CD1c-positive myeloid dendritic cell (primary cell): ENCODE data around the gene TRIP13.

ENCODE experiments used
- DNase-seq: peaks from one replicate; pipeline ENCODE4 v3.0.0-alpha.2; 2016; ENCODE audit errors: extremely low spot score

Gene TRIP13

DNA sequence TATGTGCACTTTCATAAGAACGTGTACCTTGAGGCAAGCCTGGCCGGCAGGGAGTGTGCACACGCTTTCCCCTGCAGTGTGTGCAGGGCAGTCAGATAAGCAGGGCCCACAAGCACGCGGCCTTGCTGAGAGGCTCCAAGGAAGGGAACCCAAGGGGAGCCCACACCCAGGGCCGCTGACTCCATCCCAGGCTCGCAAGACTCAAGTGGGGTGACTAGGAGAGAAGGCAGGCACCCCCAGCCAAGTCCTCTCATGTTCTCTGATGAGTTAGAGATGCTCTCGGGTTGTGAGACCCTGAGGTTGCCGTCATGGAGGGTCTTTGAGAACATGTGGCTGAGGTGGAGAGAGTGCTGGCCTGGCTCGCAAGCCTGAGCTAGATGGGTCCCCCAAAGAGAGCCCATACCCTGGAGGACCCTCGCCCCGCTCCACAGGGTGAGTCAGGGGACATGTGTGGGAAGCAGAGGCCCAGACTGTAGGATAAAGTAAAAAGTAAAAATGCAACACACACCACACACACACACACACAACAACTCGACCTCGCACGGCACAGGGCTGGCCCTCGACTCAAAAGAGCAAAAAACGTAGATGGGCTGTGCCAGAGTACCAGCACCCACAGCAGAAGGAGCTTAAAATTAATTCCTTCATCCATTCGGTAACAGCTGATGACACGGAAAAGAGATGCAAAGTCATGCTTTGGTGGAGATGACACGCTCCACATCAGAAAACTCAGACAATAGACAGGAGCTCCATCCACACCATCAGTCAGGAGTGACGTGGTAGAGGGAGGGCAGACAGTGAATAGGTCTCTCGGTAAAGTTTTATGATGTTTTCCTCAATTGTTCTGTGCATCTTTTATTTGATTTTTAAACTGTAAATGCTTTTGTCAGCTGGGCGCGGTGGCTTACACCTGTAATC is 61.1 kb downstream of the TRIP13 start:
- DNase-seq: no peak

GRCh38 chr5:955886-956761 is 63.4 kb downstream of the TRIP13 start:
- no peak for DNase-seq

GRCh38 chr5:956941-957747 is 64.5 kb downstream of the TRIP13 start:
- DNase-seq: no peak

- no peak for DNase-seq
Observed at GRCh38 chr5:957748-958485, 65.2 kb downstream of the TRIP13 start.

- DNase-seq: no peak
Observed at GRCh38 chr5:958701-959571, 66.3 kb downstream of the TRIP13 start.

- no peak for DNase-seq
Observed at GRCh38 chr5:959581-960531, 67.2 kb downstream of the TRIP13 start.

- no peak for DNase-seq
Observed at GRCh38 chr5:960551-960950, 67.9 kb downstream of the TRIP13 start.

GRCh38 chr5:961002-961710 is 68.5 kb downstream of the TRIP13 start:
- no peak for DNase-seq

DNA sequence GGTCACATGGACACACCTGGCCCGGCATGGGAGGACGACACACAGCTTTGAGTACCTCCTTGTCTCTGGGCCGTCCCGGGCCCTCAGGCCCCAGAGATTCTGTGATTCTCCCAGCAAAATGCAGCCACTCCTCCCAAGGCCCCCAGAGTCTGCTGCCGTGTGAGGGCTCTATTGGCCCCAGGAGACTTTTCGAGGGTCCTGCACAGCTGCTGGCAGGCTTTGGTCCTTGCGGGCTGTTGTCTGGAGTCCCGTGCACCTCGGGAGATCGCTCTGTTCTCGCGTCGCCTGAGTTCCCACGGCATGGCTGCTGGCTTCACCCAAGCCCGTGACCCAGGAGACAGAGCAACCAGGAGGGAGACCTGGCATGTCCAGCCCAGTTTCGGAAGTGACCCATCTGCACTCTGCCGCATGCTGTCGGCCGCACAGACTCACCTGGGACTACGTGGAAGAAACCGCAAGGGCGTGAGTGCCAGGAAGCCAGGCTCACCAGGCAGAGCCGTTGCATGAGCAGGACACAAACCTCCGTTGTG is 69.1 kb downstream of the TRIP13 start:
- no peak for DNase-seq

DNA sequence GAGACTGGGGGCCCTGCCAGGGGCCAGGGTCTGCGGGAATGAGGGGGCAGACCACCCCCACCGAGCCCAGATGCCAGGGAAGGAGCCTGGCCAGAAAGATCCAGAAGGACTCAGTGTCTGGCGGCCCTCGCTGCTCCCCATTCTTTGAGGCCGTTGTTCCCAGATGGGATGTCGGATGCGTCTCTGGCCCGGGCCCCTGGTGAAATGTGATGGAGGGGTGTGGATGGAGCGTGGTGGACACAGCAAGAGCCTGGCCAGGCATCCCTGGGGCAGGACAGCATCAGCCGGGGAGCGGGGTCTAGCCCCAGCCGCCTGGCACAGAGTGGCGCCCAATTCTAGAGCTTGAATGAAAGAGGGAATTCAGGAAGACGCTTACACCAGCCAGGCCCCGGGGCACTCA is 69.7 kb downstream of the TRIP13 start:
- no peak for DNase-seq

GRCh38 chr5:962801-963200 is 70.1 kb downstream of the TRIP13 start:
- DNase-seq: no peak

DNA sequence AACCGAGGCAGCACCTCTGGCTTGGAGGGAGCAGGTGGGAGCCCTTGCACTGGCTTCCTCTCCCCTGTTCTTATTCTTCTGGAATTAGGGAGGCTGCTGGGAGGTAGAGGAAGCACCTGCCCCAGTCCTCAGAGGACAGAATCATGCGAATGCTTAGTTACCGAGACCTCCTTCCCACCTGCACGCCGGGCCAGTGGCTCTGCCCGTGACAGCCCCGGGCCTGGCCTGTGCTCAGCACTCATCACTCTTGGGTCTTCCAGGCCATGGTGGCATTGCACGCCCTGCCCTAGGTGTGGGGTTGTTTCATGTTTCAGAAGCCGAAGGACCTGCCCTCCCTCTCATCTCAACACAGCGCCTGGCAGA is 70.6 kb downstream of the TRIP13 start:
- DNase-seq: no peak

- no peak for DNase-seq
Observed at GRCh38 chr5:963673-964531, 71.2 kb downstream of the TRIP13 start.

DNA sequence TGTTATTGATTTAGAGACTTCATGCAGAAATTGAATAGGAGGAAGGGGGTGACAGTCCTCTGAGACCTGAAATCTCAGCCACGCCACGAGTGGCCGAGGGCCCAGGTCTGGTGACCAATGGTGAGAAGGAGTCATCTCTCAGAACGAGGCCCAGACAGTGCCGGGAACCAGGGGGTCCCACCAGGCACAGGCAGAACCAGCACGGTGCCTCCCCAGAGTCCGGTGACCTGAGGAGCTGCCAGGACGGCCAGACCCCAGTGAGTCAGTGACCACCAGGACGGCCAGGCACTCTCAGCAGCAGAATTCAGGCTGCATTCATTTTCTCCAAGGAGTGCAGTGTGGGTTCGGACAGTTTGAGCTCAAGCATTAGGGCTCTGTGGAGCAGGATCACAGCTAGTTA is 72.1 kb downstream of the TRIP13 start:
- no peak for DNase-seq

- no peak for DNase-seq
Observed at GRCh38 chr5:965604-966344, 73.1 kb downstream of the TRIP13 start.

DNA sequence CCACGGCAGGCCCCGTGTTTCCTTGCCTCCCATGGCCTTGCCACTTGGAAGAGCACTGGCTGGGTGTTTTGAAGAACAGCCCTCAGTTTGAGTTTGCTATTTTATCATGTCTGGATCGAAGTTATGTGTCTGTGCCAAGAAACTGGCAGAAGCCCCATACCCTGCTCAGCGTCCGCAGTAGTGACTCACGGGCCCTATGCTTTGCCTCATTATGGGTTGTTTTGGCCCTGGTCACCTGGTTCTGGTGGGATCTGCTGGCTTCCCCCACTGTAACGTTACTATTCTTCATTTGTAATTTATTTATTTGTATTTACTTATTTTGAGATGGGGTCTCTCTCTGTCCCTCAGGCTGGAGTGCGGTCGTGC is 73.6 kb downstream of the TRIP13 start:
- DNase-seq: no peak

DNA sequence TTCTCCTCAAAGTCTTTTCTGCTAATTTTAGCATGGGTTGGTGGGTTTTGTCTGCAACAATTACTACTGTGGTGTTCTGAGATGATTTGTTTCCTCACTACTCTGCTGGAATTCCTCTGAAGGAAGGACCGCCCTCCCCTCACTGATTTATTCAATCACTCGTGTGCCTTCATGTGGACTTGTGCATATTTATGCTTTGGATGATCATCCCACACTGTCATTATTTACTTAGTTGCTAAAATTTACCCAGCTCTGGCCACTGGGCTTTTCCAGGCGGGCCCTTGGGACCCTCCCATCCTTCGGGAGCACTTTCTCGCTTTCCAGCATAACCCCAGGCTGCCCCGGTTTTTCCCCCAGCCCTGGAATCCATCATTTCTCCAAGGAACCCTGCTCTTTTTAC is 74.3 kb downstream of the TRIP13 start:
- DNase-seq: no peak
